Measurements from ENCODE around the gene ZHX3. TPM values are rescaled to one million over a fixed set of nuclear protein-coding genes. Genes with fewer than 3 reads are reported as not detected.

The ZHX3 gene
- total and polyA plus RNA-seq, 10 of the 15 experiments (the other 5 are each of a cell fraction or from before 2014, with no cell fraction given) = 1.3 to 14.0 (median 5.0) TPM

- TF ChIP-seq MXI1 (IDR thresholded peaks at IDR 0.05; ENCODE audit: low read depth, low read length) (no peak), NRF1 (conservative IDR thresholded peaks at IDR 0.05; ENCODE audit: low read depth, low read length) (no peak), ZBTB33 (IDR thresholded peaks at IDR 0.05) (no peak), MYB (IDR thresholded peaks at IDR 0.05; ENCODE audit: borderline replicate concordance, low read depth, low read length) (no peak), CTCF (IDR thresholded peaks at IDR 0.05 in 2 of 3, conservative IDR thresholded peaks at IDR 0.05 in 1 of 3; ENCODE audit: control insufficient read depth in 2 of 3, extremely low read depth in 1 of 3, insufficient read depth in 1 of 3, low read depth in 3 of 3, low read length in 3 of 3) (no peak), MLLT1 (IDR thresholded peaks at IDR 0.05) (no peak), FOXM1 (IDR thresholded peaks at IDR 0.05; ENCODE audit: low read depth, low read length) (no peak)
Measured at GRCh38 chr20:41245086-41245707, 72.3 kb downstream of the ZHX3 start (continued).
